T-helper 2 cell treated with Interferon-gamma antibody and Interleukin-4, amounts not matched to agents 5 μg/mL and 100 μg/mL, for 36 hours (primary cell): ENCODE results near the gene MYEOV.

Experiments used
- DNase-seq: peaks from one replicate; pipeline ENCODE4 v3.0.0; 2021; ENCODE audit warnings: low spot score
- H3K27ac Mint-ChIP-seq: one replicate; pipeline ENCODE4 v1.8.0; 2021; ENCODE audit warnings: mild to moderate bottlenecking, mixed read lengths
- H3K27me3 Mint-ChIP-seq: one replicate; pipeline ENCODE4 v1.8.0; 2021; ENCODE audit warnings: low read depth, mixed read lengths
- H3K36me3 Mint-ChIP-seq: one replicate; pipeline ENCODE4 v1.8.0; 2021; ENCODE audit warnings: low read depth, mixed read lengths
- H3K4me1 Mint-ChIP-seq: one replicate; pipeline ENCODE4 v1.8.0; 2021; ENCODE audit warnings: low read depth, mixed read lengths
- H3K4me3 Mint-ChIP-seq: one replicate; pipeline ENCODE4 v1.8.0; 2022; ENCODE audit warnings: mild to moderate bottlenecking, moderate library complexity, mixed read lengths
- H3K9me3 Mint-ChIP-seq: one replicate; pipeline ENCODE4 v1.8.0; 2021; ENCODE audit warnings: mixed read lengths

The MYEOV gene

GRCh38 chr11:69317401-69318092 is 23.6 kb downstream of the MYEOV start:
- Mint-ChIP-seq H3K9me3 (peaks cover 9% of the 10 kb centered on the region), H3K4me3 (no peak overlapping the region), H3K4me1 (peaks cover 4% of the 10 kb centered on the region), H3K36me3 (no peaks in the 10 kb centered on the region), H3K27ac (no peak overlapping the region), H3K27me3 (no peaks in the 10 kb centered on the region)
- no peak for DNase-seq

GRCh38 chr11:69318093-69318420 is 24.1 kb downstream of the MYEOV start:
- no peak overlapping the region for H3K27ac Mint-ChIP-seq
- H3K36me3 Mint-ChIP-seq: no peaks in the 10 kb centered on the region
- no peaks in the 10 kb centered on the region for H3K27me3 Mint-ChIP-seq
- no peak overlapping the region for H3K4me3 Mint-ChIP-seq
- peaks cover 9% of the 10 kb centered on the region for H3K9me3 Mint-ChIP-seq
- DNase-seq: no peak
- H3K4me1 Mint-ChIP-seq: peaks cover 4% of the 10 kb centered on the region

- peaks cover 9% of the 10 kb centered on the region for H3K9me3 Mint-ChIP-seq
- no peaks in the 10 kb centered on the region for H3K27me3 Mint-ChIP-seq
- H3K4me1 Mint-ChIP-seq: peaks cover 4% of the 10 kb centered on the region
- no peaks in the 10 kb centered on the region for H3K36me3 Mint-ChIP-seq
- DNase-seq: no peak
- H3K27ac Mint-ChIP-seq: no peak overlapping the region
- H3K4me3 Mint-ChIP-seq: no peak overlapping the region
Measured at GRCh38 chr11:69319255-69320106, 25.5 kb downstream of the MYEOV start.

- Mint-ChIP-seq H3K4me3 (no peak overlapping the region), H3K9me3 (peaks cover 9% of the 10 kb centered on the region), H3K4me1 (peaks cover 4% of the 10 kb centered on the region), H3K27ac (no peak overlapping the region), H3K36me3 (no peaks in the 10 kb centered on the region), H3K27me3 (no peaks in the 10 kb centered on the region)
- DNase-seq: no peak
Measured at GRCh38 chr11:69320326-69320725, 26.4 kb downstream of the MYEOV start.

- Mint-ChIP-seq H3K27me3 (no peaks in the 10 kb centered on the region), H3K9me3 (peaks cover 9% of the 10 kb centered on the region), H3K27ac (no peak overlapping the region), H3K36me3 (no peaks in the 10 kb centered on the region), H3K4me3 (no peak overlapping the region), H3K4me1 (peaks cover 4% of the 10 kb centered on the region)
- no peak for DNase-seq
Measured at GRCh38 chr11:69320756-69321741, 27.1 kb downstream of the MYEOV start.

- H3K27me3 Mint-ChIP-seq: no peaks in the 10 kb centered on the region
- peaks cover 4% of the 10 kb centered on the region for H3K4me1 Mint-ChIP-seq
- no peaks in the 10 kb centered on the region for H3K36me3 Mint-ChIP-seq
- H3K27ac Mint-ChIP-seq: no peak overlapping the region
- H3K4me3 Mint-ChIP-seq: no peak overlapping the region
- H3K9me3 Mint-ChIP-seq: peaks cover 9% of the 10 kb centered on the region
- no peak for DNase-seq
Measured at GRCh38 chr11:69321877-69322361, 28.0 kb downstream of the MYEOV start.

- H3K36me3 Mint-ChIP-seq: no peaks in the 10 kb centered on the region
- H3K27me3 Mint-ChIP-seq: peaks cover 2% of the 10 kb centered on the region
- no peaks in the 10 kb centered on the region for H3K9me3 Mint-ChIP-seq
- no peak overlapping the region for H3K4me3 Mint-ChIP-seq
- H3K4me1 Mint-ChIP-seq: no peaks in the 10 kb centered on the region
- DNase-seq: no peak
- no peak overlapping the region for H3K27ac Mint-ChIP-seq
Measured at GRCh38 chr11:69325446-69325845, 31.5 kb downstream of the MYEOV start.

GRCh38 chr11:69326622-69327219 is 32.8 kb downstream of the MYEOV start:
- Mint-ChIP-seq H3K27ac (no peak overlapping the region), H3K36me3 (no peaks in the 10 kb centered on the region), H3K4me1 (no peaks in the 10 kb centered on the region), H3K27me3 (peaks cover 11% of the 10 kb centered on the region), H3K9me3 (no peaks in the 10 kb centered on the region), H3K4me3 (no peak overlapping the region)
- no peak for DNase-seq

GRCh38 chr11:69327741-69328191 is 33.8 kb downstream of the MYEOV start:
- no peak overlapping the region for H3K27ac Mint-ChIP-seq
- no peak for DNase-seq
- no peaks in the 10 kb centered on the region for H3K36me3 Mint-ChIP-seq
- H3K4me1 Mint-ChIP-seq: no peaks in the 10 kb centered on the region
- H3K27me3 Mint-ChIP-seq: peaks cover 15% of the 10 kb centered on the region
- H3K4me3 Mint-ChIP-seq: no peak overlapping the region
- no peaks in the 10 kb centered on the region for H3K9me3 Mint-ChIP-seq

GRCh38 chr11:69328231-69328630 is 34.3 kb downstream of the MYEOV start:
- Mint-ChIP-seq H3K4me3 (no peak overlapping the region), H3K4me1 (no peaks in the 10 kb centered on the region), H3K36me3 (no peaks in the 10 kb centered on the region), H3K9me3 (no peaks in the 10 kb centered on the region), H3K27ac (no peak overlapping the region), H3K27me3 (peaks cover 20% of the 10 kb centered on the region)
- no peak for DNase-seq

GRCh38 chr11:69329581-69329980 is 35.6 kb downstream of the MYEOV start:
- H3K36me3 Mint-ChIP-seq: no peaks in the 10 kb centered on the region
- peaks cover 25% of the 10 kb centered on the region for H3K27me3 Mint-ChIP-seq
- H3K4me3 Mint-ChIP-seq: no peak overlapping the region
- DNase-seq: no peak
- H3K27ac Mint-ChIP-seq: no peak overlapping the region
- no peaks in the 10 kb centered on the region for H3K9me3 Mint-ChIP-seq
- H3K4me1 Mint-ChIP-seq: no peaks in the 10 kb centered on the region

- no peak for DNase-seq
- Mint-ChIP-seq H3K36me3 (no peaks in the 10 kb centered on the region), H3K4me3 (no peak overlapping the region), H3K27ac (no peak overlapping the region), H3K9me3 (no peaks in the 10 kb centered on the region), H3K4me1 (no peaks in the 10 kb centered on the region), H3K27me3 (peaks cover 25% of the 10 kb centered on the region)
Measured at GRCh38 chr11:69330330-69330729, 36.4 kb downstream of the MYEOV start.

GRCh38 chr11:69333149-69333710 is 39.3 kb downstream of the MYEOV start:
- Mint-ChIP-seq H3K4me3 (no peak overlapping the region), H3K27ac (no peak overlapping the region), H3K27me3 (peaks cover 25% of the 10 kb centered on the region), H3K9me3 (no peaks in the 10 kb centered on the region), H3K36me3 (no peaks in the 10 kb centered on the region), H3K4me1 (peaks cover 13% of the 10 kb centered on the region)
- no peak for DNase-seq
